Measurements from ENCODE around the gene NOL4L. TPM values are rescaled to one million over a fixed set of nuclear protein-coding genes. Genes with fewer than 3 reads are reported as not detected.

Gene NOL4L
- total RNA-seq, 2 experiments from 2014 or later: 21.8 to 22.1 TPM

DNA sequence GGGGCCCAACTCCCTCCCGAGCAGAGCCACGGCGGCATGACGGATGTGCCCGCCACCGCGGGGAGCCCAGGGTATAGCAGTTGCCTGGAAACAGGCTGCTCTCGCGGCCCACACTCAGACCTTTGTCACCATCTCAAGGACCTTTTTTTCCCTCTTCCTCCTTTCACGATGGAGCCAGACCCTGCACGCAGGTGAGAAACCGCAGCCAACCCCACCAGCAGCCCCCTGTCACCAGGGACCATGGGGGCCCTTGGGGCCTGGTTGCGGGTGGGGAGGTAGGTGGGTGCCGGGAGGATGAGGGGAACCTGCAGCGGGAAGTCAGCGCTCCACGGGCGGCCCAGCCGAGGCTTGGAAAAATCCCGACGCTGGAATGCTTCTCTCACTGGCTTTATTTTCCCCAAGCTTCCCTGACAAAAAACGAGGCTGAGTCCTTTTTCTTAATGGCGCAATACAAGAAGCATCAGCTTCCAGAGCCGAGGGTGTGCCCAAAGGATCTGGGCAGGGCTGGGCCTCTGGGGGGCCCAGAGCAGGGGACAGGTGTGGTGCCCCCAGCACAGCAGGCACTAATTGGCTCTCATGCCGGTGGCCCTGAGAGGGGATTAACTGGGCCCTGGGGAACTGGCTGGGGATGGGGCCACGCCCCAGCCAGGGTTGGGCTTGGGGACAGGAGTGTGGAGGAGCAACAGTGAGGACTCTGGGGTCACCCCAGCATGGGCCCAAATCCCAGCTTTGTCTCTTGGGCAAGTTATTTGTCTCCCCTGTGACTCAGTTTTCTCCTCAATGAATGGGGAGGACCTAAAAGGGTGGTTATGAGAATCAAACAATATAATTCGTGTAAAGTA lies 23.9 kb downstream of the NOL4L start:
- ChIA-PET POLR2A (no interaction called here), CTCF (interaction anchor here (1.1 kb wide), 1 partner anchor 12 kb away, joined by 4 read pairs; no protein-coding TSS in a partner anchor)
- Mint-ChIP-seq H3K4me1 (ENCODE audit: low read depth) (peaks cover 35% of the 10 kb centered on the region), H3K4me3 (no peak overlapping the region), H3K27ac (no peak overlapping the region), H3K36me3 (no peaks in the 10 kb centered on the region), H3K27me3 (no peaks in the 10 kb centered on the region), H3K9me3 (no peaks in the 10 kb centered on the region)
- intact Hi-C loops (cut with micrococcal nuclease): no loop called here
- DNase-seq: no peak

DNA sequence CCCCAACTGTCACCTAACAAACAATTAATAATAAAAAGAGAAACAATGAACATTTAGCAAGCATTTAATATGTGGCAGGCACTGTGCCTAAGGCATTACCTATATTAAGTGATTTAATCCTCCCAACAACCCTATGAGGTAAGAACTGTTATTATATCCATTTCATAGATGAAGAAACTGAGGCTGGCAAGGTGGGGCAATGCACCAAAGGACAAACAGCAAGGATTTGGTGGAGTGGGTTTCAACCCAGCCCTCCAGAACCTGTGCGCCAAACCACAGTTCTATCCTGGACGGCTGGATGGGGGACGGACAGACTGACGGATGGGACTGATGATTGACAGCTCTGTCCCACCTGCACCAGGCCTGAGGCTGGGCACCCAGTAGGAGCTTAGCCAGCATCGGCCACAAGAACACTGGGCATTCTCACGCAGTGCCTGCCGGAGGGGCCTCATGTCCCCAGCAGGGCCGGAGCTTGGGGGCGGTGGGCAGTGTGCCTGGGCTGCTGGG lies 24.6 kb downstream of the NOL4L start:
- ChIA-PET POLR2A (no interaction called here), CTCF (interaction anchor here (1.1 kb wide), 1 partner anchor 13 kb away, joined by 4 read pairs; no protein-coding TSS in a partner anchor)
- no peaks in the 10 kb centered on the region for H3K36me3 Mint-ChIP-seq
- H3K27ac Mint-ChIP-seq: peak overlapping the region; percentile 8
- no peaks in the 10 kb centered on the region for H3K9me3 Mint-ChIP-seq
- H3K4me1 Mint-ChIP-seq (ENCODE audit: low read depth): peaks cover 40% of the 10 kb centered on the region
- intact Hi-C loops (cut with micrococcal nuclease): no loop called here
- H3K27me3 Mint-ChIP-seq: no peaks in the 10 kb centered on the region
- H3K4me3 Mint-ChIP-seq: no peak overlapping the region
- no peak for DNase-seq

DNA sequence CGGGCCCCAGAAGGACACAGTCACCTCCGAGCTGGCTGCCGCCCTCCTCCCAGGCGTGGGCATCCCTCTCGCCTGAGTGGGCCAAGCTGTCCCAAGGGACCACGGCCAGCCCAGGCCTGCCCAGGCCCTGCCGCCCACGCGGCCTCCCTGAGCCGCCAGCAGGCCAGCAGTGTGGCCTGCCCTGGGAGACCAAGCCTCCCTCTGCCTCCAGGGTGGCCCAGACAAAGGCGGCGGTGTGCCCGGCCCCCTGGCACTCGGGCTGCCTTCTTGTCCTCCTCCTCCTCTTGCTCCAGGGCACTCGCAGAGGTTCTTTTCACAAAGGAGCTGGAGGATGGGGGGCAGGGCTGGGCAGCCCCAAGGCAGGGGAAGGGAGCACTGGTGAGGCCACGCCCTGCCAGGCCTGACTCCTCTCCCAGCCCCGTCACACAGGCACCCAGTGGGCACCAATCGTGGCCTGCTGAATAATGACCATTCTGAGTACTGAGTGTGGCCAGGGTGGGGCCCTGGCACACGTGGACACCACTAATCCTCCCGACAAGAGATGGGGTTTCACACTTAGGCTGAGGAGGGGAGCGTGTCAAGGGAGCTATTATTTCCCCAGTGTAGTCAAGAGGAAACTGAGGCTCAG lies 25.3 kb downstream of the NOL4L start:
- H3K4me3 Mint-ChIP-seq: no peak overlapping the region
- ChIA-PET POLR2A (no interaction called here), CTCF (no interaction called here)
- H3K27ac Mint-ChIP-seq: no peak overlapping the region
- no peaks in the 10 kb centered on the region for H3K9me3 Mint-ChIP-seq
- intact Hi-C loops (cut with micrococcal nuclease): no loop called here
- no peaks in the 10 kb centered on the region for H3K27me3 Mint-ChIP-seq
- DNase-seq: no peak
- peaks cover 46% of the 10 kb centered on the region for H3K4me1 Mint-ChIP-seq (ENCODE audit: low read depth)
- H3K36me3 Mint-ChIP-seq: no peaks in the 10 kb centered on the region

DNA sequence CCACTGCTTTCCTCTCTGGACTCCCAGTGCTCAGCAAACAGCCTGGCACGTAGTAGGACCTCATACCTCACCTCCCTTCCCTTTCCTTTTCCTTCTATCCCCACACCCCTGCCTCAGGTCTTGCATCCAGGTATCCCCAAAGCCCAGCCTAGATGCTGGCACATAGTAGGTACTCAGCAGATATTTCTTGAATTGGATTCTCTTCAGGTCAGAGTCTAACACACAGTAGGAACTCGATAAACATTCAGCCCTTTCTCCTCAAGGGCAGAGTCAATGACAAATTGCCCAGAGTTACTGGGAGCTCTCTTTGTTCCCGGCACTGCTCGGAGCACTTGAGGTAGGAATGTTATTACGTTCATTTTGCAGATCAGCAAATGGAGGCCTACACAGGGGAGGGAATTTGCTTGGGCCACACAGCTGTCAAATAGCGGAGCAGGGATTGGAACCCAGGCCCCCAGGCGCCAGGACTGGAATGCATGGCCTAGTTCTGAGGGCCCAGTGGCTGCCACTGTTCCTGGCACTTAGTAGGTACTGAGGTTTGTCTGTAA lies 25.9 kb downstream of the NOL4L start:
- H3K4me1 Mint-ChIP-seq (ENCODE audit: low read depth): peaks cover 52% of the 10 kb centered on the region

DNA sequence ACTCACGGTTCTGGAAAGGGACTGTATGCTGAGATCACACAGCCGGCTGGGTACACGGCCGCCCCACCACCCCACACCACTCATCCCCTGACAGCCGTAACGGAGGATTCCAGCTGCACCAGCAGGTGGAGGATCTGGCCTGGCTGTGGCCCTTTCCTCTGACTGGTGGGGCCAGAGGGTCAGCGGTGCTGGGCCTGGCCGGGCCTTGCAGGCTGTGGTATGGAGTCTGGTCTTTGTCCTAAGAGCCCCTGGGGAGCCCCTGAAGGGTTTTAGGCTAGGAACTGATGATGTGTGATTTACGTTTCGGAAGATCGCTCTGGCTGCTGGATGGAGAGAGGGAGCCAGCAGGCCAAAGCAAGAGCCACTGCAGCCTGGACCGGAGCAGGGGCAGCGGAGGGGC lies 26.6 kb downstream of the NOL4L start:
- H3K4me1 Mint-ChIP-seq (ENCODE audit: low read depth): peaks cover 58% of the 10 kb centered on the region
- no peaks in the 10 kb centered on the region for H3K27me3 Mint-ChIP-seq
- H3K4me3 Mint-ChIP-seq: no peak overlapping the region
- POLR2A ChIA-PET: no interaction called here
- H3K9me3 Mint-ChIP-seq: no peaks in the 10 kb centered on the region
- no peaks in the 10 kb centered on the region for H3K36me3 Mint-ChIP-seq
- no peak overlapping the region for H3K27ac Mint-ChIP-seq
- intact Hi-C loops (cut with micrococcal nuclease): no loop called here
- no peak for DNase-seq
- CTCF ChIA-PET: no interaction called here

More for the DNA sequence above, 25.9 kb downstream of the NOL4L start:
- ChIA-PET CTCF (no interaction called here), POLR2A (no interaction called here)
- intact Hi-C loops (cut with micrococcal nuclease): no loop called here
- H3K27ac Mint-ChIP-seq: no peak overlapping the region
- no peaks in the 10 kb centered on the region for H3K27me3 Mint-ChIP-seq
- H3K4me3 Mint-ChIP-seq: no peak overlapping the region
- H3K9me3 Mint-ChIP-seq: no peaks in the 10 kb centered on the region
- no peaks in the 10 kb centered on the region for H3K36me3 Mint-ChIP-seq
- no peak for DNase-seq

DNA sequence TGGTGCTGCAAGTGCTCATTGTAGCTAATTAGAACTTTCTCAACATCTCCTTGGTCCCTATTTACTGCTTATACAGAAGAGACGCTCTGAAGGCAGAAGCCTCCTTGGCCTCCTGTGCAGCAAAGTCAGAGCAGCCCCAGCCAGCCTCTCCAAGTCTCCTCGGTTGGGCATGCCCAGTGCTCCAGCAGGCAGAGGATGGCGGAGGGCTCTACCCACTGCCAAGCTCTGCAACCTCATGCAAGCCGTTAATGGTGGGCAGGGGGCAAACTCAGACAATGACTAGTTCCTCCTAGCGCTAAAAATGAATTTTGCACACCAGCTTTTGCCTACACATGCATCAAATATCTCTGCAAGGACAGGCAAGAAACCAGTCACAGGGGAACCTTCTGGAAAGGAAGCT lies 27.8 kb downstream of the NOL4L start:
- no peaks in the 10 kb centered on the region for H3K36me3 Mint-ChIP-seq
- ChIA-PET CTCF (interaction anchor here (1.2 kb wide), 1 partner anchor 16 kb away, joined by 4 read pairs; no protein-coding TSS in a partner anchor), POLR2A (interaction anchor here (0.5 to 1.2 kb wide), 3 partner anchors 14 to 40 kb away, joined by 3 to 4 read pairs (median 3); no protein-coding TSS in a partner anchor)
- DNase-seq: no peak
- peaks cover 69% of the 10 kb centered on the region for H3K4me1 Mint-ChIP-seq (ENCODE audit: low read depth)
- no peaks in the 10 kb centered on the region for H3K9me3 Mint-ChIP-seq
- no peaks in the 10 kb centered on the region for H3K27me3 Mint-ChIP-seq
- no peak overlapping the region for H3K4me3 Mint-ChIP-seq
- H3K27ac Mint-ChIP-seq: no peak overlapping the region
- intact Hi-C loops (cut with micrococcal nuclease): no loop called here

DNA sequence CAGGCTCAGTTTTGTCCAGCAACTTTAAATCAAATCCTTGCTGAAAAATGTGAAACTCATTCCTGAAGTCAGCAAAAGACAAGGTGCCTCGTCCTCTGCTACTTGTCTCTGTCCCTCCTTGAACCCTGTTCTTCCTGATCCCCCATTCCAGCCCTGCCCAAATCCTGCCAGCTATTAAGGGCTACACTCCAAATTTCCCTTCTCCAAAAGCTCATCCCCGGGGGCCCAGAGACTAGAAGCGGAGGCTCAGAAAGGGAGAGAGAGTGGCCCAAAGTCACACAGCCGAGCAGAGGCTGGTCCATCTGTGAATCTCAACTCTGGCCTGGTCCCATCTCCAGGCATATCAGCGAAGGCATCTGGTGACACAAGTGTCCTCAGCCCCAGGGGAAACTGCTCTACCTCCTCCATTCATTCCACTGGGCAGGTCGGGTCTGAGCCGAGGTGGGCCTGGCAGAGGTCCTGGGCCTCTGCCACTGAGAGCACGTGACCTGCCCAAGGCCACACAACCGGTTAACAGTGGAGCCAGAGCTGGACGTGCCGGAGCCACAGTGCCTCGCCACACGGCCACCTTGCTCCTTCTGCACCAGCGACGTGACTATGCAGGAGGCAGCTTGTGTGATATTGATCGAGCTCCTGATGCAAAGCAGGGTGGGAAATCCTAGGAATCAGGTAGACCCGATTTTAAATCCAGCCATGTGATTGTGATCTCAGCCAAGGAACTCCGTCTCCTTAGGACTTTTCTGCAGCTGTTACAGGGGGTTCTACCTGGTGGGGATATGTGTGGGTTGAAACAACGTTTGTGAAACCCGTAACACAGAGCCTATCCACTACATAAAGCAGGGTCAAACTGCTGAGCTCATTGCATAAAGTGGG lies 28.6 kb downstream of the NOL4L start:
- H3K27me3 Mint-ChIP-seq: no peaks in the 10 kb centered on the region
- DNase-seq: no peak
- peaks cover 67% of the 10 kb centered on the region for H3K4me1 Mint-ChIP-seq (ENCODE audit: low read depth)
- CTCF ChIA-PET: interaction anchor here (1.2 kb wide), 1 partner anchor 17 kb away, joined by 4 read pairs; no protein-coding TSS in a partner anchor
- POLR2A ChIA-PET: interaction anchor here (0.5 to 1.2 kb wide), 3 partner anchors 13 to 41 kb away, joined by 3 to 4 read pairs (median 3); no protein-coding TSS in a partner anchor
- H3K9me3 Mint-ChIP-seq: no peaks in the 10 kb centered on the region
- intact Hi-C loops (cut with micrococcal nuclease): no loop called here
- no peaks in the 10 kb centered on the region for H3K36me3 Mint-ChIP-seq
- no peak overlapping the region for H3K4me3 Mint-ChIP-seq
- no peak overlapping the region for H3K27ac Mint-ChIP-seq

DNA sequence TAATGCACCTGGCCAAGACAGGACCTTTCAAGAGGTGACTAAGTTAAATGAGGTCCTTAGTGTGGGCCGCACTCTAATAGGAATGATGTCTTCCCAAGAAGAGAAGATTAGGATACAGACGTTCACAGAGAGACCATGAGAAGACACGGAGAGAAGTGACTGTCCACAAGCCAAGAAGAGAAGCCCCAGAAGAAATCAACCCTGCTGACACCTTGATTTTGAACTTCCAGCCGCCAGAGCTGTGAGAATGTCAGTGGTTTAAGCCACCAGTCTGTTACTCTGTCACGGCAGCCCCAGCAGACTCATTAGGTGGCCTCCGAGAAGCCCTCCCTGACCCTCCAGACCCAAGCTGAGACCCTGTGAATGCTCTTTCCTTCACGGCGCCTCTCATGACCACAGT lies 29.5 kb downstream of the NOL4L start:
- Mint-ChIP-seq H3K4me1 (ENCODE audit: low read depth) (peaks cover 61% of the 10 kb centered on the region), H3K9me3 (no peaks in the 10 kb centered on the region), H3K4me3 (no peak overlapping the region), H3K27ac (peak overlapping the region; percentile 20), H3K36me3 (no peaks in the 10 kb centered on the region), H3K27me3 (no peaks in the 10 kb centered on the region)
- intact Hi-C loops (cut with micrococcal nuclease): loop anchor here (2.0 kb wide), 2 partner anchors 15 to 21 kb away; no protein-coding TSS in a partner anchor
- ChIA-PET CTCF (interaction anchor here (0.6 to 1.3 kb wide), 2 partner anchors 14 to 19 kb away, joined by 3 to 4 read pairs; no protein-coding TSS in a partner anchor), POLR2A (interaction anchor here (0.8 kb wide), 1 partner anchor 16 kb away, joined by 4 read pairs; no protein-coding TSS in a partner anchor)
- DNase-seq: no peak

DNA sequence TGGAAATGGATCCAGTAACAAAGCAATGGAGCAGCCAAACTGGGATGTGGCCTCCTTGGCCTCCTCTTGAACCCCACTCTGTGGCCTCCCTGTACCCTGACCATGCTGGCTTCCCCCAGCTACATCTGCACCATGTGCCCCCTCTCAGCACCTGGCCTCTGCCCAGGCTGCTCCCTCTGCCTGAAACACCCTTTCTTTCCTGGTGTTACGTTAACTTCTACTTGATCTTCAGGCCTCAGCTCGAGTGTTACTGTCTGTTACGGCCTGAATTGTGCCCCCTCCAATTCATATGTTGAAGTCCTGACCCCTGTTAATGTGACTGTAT lies 30.2 kb downstream of the NOL4L start:
- Mint-ChIP-seq H3K4me3 (no peak overlapping the region), H3K9me3 (no peaks in the 10 kb centered on the region), H3K27me3 (no peaks in the 10 kb centered on the region), H3K4me1 (ENCODE audit: low read depth) (peaks cover 56% of the 10 kb centered on the region), H3K27ac (peak overlapping the region; percentile 62), H3K36me3 (no peaks in the 10 kb centered on the region)
- DNase-seq: no peak
- ChIA-PET CTCF (interaction anchor here (0.6 to 1.3 kb wide), 5 partner anchors 10 to 67 kb away, joined by 3 to 4 read pairs (median 3); no protein-coding TSS in a partner anchor), POLR2A (interaction anchor here (0.7 to 0.8 kb wide), 2 partner anchors 15 to 16 kb away, joined by 3 to 4 read pairs; no protein-coding TSS in a partner anchor)
- intact Hi-C loops (cut with micrococcal nuclease): loop anchor here (2.0 kb wide), 2 partner anchors 14 to 22 kb away; no protein-coding TSS in a partner anchor

DNA sequence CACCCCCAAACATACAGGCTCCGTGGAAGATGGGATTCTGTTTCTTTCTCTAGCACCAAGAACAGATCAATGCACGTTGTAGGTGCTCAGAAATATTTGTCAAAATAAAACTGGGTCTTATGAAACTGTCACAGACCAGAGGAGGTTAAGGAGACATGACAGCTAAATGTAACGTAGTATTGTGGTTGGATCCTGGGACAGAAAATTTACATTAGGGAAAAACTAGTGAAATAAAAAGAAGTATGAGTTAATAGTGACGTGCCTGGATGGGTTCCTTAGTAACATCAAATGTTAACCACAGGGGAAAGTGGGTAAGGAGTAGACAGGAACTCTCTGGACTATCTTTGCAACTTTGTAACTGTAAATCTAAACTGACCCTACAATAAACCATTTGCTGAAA lies 31.5 kb downstream of the NOL4L start:
- POLR2A ChIA-PET: interaction anchor here (1.0 kb wide), 1 partner anchor 9 kb away, joined by 3 read pairs; no protein-coding TSS in a partner anchor
- H3K4me1 Mint-ChIP-seq (ENCODE audit: low read depth): peaks cover 60% of the 10 kb centered on the region
- intact Hi-C loops (cut with micrococcal nuclease): loop anchor here (2.0 kb wide), 2 partner anchors 13 to 23 kb away; no protein-coding TSS in a partner anchor

DNA sequence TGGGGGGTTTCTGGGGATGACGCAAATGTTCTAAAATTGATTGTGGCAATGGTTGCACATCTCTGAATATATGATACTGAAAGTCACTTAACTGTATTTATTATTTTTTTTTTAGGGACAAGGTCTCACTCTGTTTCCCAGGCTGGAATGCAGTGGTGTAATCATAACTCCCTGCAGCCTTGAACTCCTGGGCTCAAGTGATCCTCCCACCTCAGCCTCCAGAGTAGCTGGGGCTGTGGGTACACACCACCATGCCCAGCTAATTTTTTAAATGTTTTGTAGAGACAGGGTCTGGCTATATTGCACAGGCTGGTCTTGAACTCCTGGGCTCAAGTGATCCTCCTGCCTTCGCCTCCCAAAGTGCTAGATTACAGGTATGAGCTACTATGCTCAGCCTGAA lies 33.4 kb downstream of the NOL4L start:
- H3K4me1 Mint-ChIP-seq (ENCODE audit: low read depth): peaks cover 70% of the 10 kb centered on the region
- CTCF ChIA-PET: no interaction called here
- H3K4me3 Mint-ChIP-seq: no peak overlapping the region
- no peaks in the 10 kb centered on the region for H3K36me3 Mint-ChIP-seq
- H3K27ac Mint-ChIP-seq: no peak overlapping the region
- POLR2A ChIA-PET: no interaction called here
- intact Hi-C loops (cut with micrococcal nuclease): no loop called here
- DNase-seq: no peak
- H3K27me3 Mint-ChIP-seq: no peaks in the 10 kb centered on the region
- no peaks in the 10 kb centered on the region for H3K9me3 Mint-ChIP-seq

More for the DNA sequence above, 31.5 kb downstream of the NOL4L start:
- CTCF ChIA-PET: no interaction called here
- Mint-ChIP-seq H3K27me3 (no peaks in the 10 kb centered on the region), H3K36me3 (no peaks in the 10 kb centered on the region), H3K4me3 (no peak overlapping the region), H3K9me3 (no peaks in the 10 kb centered on the region), H3K27ac (peak overlapping the region; percentile 64)
- DNase-seq: no peak

All from activated CD4-positive, alpha-beta memory T cell treated with anti-CD3 and anti-CD28 coated beads for 36 hours (primary cell).